GM12878 (cell line): ENCODE results near the gene GARIN5B. TPM values are rescaled to one million over a fixed set of nuclear protein-coding genes. Genes with fewer than 3 reads are reported as not detected.

Experiments used
- ATAC-seq: fragments of 200-7000 bp; cut with Tn5 transposase; 3 replicates; pipeline ENCODE4 v1.9.1; 2020; ENCODE audit warnings: mild to moderate bottlenecking, moderate library complexity
- BruUV-seq: library from RNA; stranded (reverse); fragments of 400-500 nt; replicated peaks from 2 replicates; lab custom pipeline; 2021; lab: Mats Ljungman, UMichigan
- CTCF ChIA-PET: fragments of 300-600 bp; sonication (Branson Sonifier 250); formaldehyde crosslinking; extraction: SDS; loops from one replicate; lab custom pipeline; 2021; ENCODE audit warnings: inconsistent platforms; lab: Yijun Ruan, JAX
- POLR2A ChIA-PET: fragments of 350-600 bp; formaldehyde crosslinking; extraction: SDS; loops from one replicate; lab custom pipeline; 2021; ENCODE audit warnings: inconsistent platforms; lab: Charles Lee
- RAD21 ChIA-PET: fragments of 300-600 bp; sonication (Branson Sonifier 250); formaldehyde crosslinking; loops from one replicate; lab custom pipeline; 2023; ENCODE audit warnings: antibody characterized with exemption; ENCODE audit not compliant: unreplicated experiment; lab: Charles Lee
- SMC1A ChIA-PET: fragments of 300-600 bp; sonication (Branson Sonifier 250); formaldehyde crosslinking; loops from one replicate; lab custom pipeline; 2023; ENCODE audit not compliant: unreplicated experiment, uncharacterized antibody; lab: Charles Lee
- DNase-seq: peaks from one replicate; pipeline ENCODE4 v3.0.0-alpha.2; 2011; ENCODE audit warnings: low read depth, low spot score
- FAIRE-seq: peaks from 3 replicates; lab custom pipeline; 2011; peaks lifted over from hg19 to GRCh38; lab: Jason Lieb, UNC
- H2AFZ ChIP-seq: 2 replicates; pipeline ENCODE4 v1.6.0; 2011; ENCODE audit warnings: low read depth, low read length, control low read depth; ENCODE audit not compliant: control insufficient read depth
- H3K27ac ChIP-seq: 2 replicates; pipeline ENCODE4 v1.5.1; 2011; ENCODE audit warnings: control low read depth; ENCODE audit not compliant: control insufficient read depth, insufficient read depth
- H3K27me3 ChIP-seq, 2 experiments: replicated peaks in 1 of 2; 2 replicates each; pipeline versions ENCODE4 v1.6.0 to v1.6.1; 2011; ENCODE audit warnings: low read length in 1 of 2; ENCODE audit not compliant: control insufficient read depth in 2 of 2, insufficient read depth in 2 of 2
- H3K36me3 ChIP-seq, 2 experiments: 2 replicates each; pipeline ENCODE4 v1.5.1; 2011; ENCODE audit warnings: low read length in 1 of 2; ENCODE audit not compliant: control insufficient read depth in 2 of 2, insufficient read depth in 2 of 2
- H3K4me1 ChIP-seq: 2 replicates; pipeline ENCODE4 v1.6.1; 2011; ENCODE audit warnings: mild to moderate bottlenecking, low read length, moderate library complexity, mixed read lengths; ENCODE audit not compliant: control insufficient read depth, insufficient read depth
- H3K4me2 ChIP-seq: 2 replicates; pipeline ENCODE4 v1.6.0; 2011; ENCODE audit warnings: control low read depth; ENCODE audit not compliant: control insufficient read depth, insufficient read depth
- H3K4me3 ChIP-seq: fragments of 200-600 bp; sonication (generic); 2 replicates; pipeline ENCODE4 v1.5.1; 2016
- H3K79me2 ChIP-seq: 2 replicates; pipeline ENCODE4 v1.6.0; 2011; ENCODE audit warnings: low read length; ENCODE audit not compliant: control insufficient read depth, insufficient read depth
- H3K9ac ChIP-seq: 2 replicates; pipeline ENCODE4 v1.8.0; 2011; ENCODE audit warnings: low read length, control low read depth, mixed read lengths; ENCODE audit not compliant: control insufficient read depth, insufficient read depth
- H3K9me3 ChIP-seq: replicated peaks from 3 replicates; pipeline ENCODE4 v1.5.1; 2011; ENCODE audit warnings: mild to moderate bottlenecking, low read length; ENCODE audit not compliant: control insufficient read depth, insufficient read depth
- H4K20me1 ChIP-seq: 2 replicates; pipeline ENCODE4 v1.6.0; 2011; ENCODE audit not compliant: control insufficient read depth, insufficient read depth
- BRCA1 ChIP-seq: IDR thresholded peaks from 2 replicates; pipeline ENCODE4 v1.6.1; 2011; ENCODE audit warnings: low read depth, low read length, improper control_type of control experiment
- CBFB ChIP-seq: IDR thresholded peaks from 2 replicates; pipeline ENCODE4 v1.6.1; 2016; ENCODE audit warnings: antibody characterized with exemption, low read depth
- CHD1 ChIP-seq: IDR thresholded peaks from 2 replicates; pipeline ENCODE4 v1.6.1; 2012; ENCODE audit warnings: low read depth, low read length, improper control_type of control experiment
- CTCF ChIP-seq, 3 experiments: IDR thresholded peaks in 2 of 3; conservative IDR thresholded peaks in 1 of 3; 2 replicates each; pipeline ENCODE4 v1.5.1; 2011; ENCODE audit warnings: low read depth in 3 of 3, low read length in 3 of 3, mild to moderate bottlenecking in 3 of 3, control low read depth in 2 of 3, moderate library complexity in 2 of 3, inconsistent platforms in 1 of 3, mixed read lengths in 1 of 3; ENCODE audit not compliant: control insufficient read depth in 2 of 3, insufficient read depth in 1 of 3; ENCODE audit errors: extremely low read depth in 1 of 3
- HDGF ChIP-seq: fragments of 450-650 bp; IDR thresholded peaks from 2 replicates; pipeline ENCODE4 v1.6.1; 2016; ENCODE audit warnings: antibody characterized with exemption
- HSF1 ChIP-seq: fragments of 150-350 bp; IDR thresholded peaks from 2 replicates; pipeline ENCODE4 v1.6.1; 2014; ENCODE audit warnings: mild to moderate bottlenecking, low read depth, low read length
- IKZF2 ChIP-seq, 2 experiments: fragments of 450-650 bp; IDR thresholded peaks; 2 replicates each; pipeline ENCODE4 v1.6.1; 2017; ENCODE audit warnings: mild to moderate bottlenecking in 2 of 2, moderate library complexity in 2 of 2
- NFYB ChIP-seq: IDR thresholded peaks from 2 replicates; pipeline ENCODE4 v1.6.1; 2011; ENCODE audit warnings: low read depth, mild to moderate bottlenecking, low read length, improper control_type of control experiment, moderate library complexity; ENCODE audit not compliant: insufficient read depth
- NR2C1 ChIP-seq: fragments of 450-650 bp; IDR thresholded peaks from 2 replicates; pipeline ENCODE4 v1.6.1; 2017; ENCODE audit warnings: antibody characterized with exemption, mild to moderate bottlenecking, moderate library complexity
- POLR2AphosphoS2 ChIP-seq: IDR thresholded peaks from 2 replicates; pipeline ENCODE4 v1.6.1; 2011; ENCODE audit warnings: low read depth, mild to moderate bottlenecking, low read length, improper control_type of control experiment, moderate library complexity
- RAD51 ChIP-seq: fragments of 450-650 bp; IDR thresholded peaks from 2 replicates; pipeline ENCODE4 v1.6.1; 2016; ENCODE audit warnings: moderate library complexity, mild to moderate bottlenecking, inconsistent platforms
- RELB ChIP-seq: fragments of 450-650 bp; IDR thresholded peaks from 2 replicates; pipeline ENCODE4 v1.6.1; 2017; ENCODE audit warnings: low read depth, mild to moderate bottlenecking, moderate library complexity
- SREBF2 ChIP-seq: IDR thresholded peaks from 2 replicates; pipeline ENCODE4 v1.6.1; 2012; ENCODE audit warnings: mild to moderate bottlenecking, low read length
- TARDBP ChIP-seq: IDR thresholded peaks from 2 replicates; pipeline ENCODE4 v1.6.1; 2016; ENCODE audit warnings: borderline replicate concordance
- TBL1XR1 ChIP-seq: IDR thresholded peaks from 2 replicates; pipeline ENCODE4 v1.6.1; 2012; ENCODE audit warnings: low read depth, low read length, improper control_type of control experiment
- ZBTB33 ChIP-seq: fragments of 450-650 bp; IDR thresholded peaks from 2 replicates; pipeline ENCODE4 v1.6.1; 2017; ENCODE audit warnings: mild to moderate bottlenecking
- ZNF24 ChIP-seq: fragments of 450-650 bp; IDR thresholded peaks from 2 replicates; pipeline ENCODE4 v1.6.1; 2017; ENCODE audit warnings: antibody characterized with exemption, mild to moderate bottlenecking
- ZZZ3 ChIP-seq: IDR thresholded peaks from 2 replicates; pipeline ENCODE4 v1.6.1; 2011; ENCODE audit warnings: low read depth; ENCODE audit not compliant: control insufficient read depth, insufficient read length
- WGBS: methylation state at CpG from one replicate; pipeline ENCODE4 v1.1.6; 2016; ENCODE audit warnings: low lambda C conversion rate; ENCODE audit not compliant: insufficient replicate concordance, insufficient coverage; ENCODE audit errors: missing lambda C conversion rate; 5-methylcytosine and 5-hydroxymethylcytosine counted together
- in situ Hi-C: fragments of 300-500 bp; cut with MboI; formaldehyde crosslinking; loops from 9 replicates; pipeline ENCODE4 v1.14.3; 2018; ENCODE audit warnings: mixed read lengths
- intact Hi-C: fragments of 100-400 bp; cut with micrococcal nuclease; formaldehyde crosslinking; loops from one replicate; pipeline ENCODE4 v1.14.2; 2022; ENCODE audit not compliant: unreplicated experiment
- polyA plus RNA-seq, 11 experiments: library from polyadenylated mRNA; depleted of rRNA in 4 of 11; unstranded in 6 of 11; stranded (reverse) in 5 of 11; fragments of >200 nt; fragmentation: Nextera tagmentation in 4 of 11; fragmentation: Illumina TruSeq in 1 of 11; extraction: Ambion mirVana in 4 of 11; extraction: Trizol in 1 of 11; gene quantifications; 1 replicate in 1 of 11; 2 replicates in 10 of 11; pipeline versions ENCODE4 v1.2.1 to v1.2.3, GENCODE V29; 2011 to 2016; ENCODE audit warnings: inconsistent platforms in 2 of 11, missing spikeins in 2 of 11, low read depth in 1 of 11
- total RNA-seq, 4 experiments: library from RNA; depleted of rRNA in 3 of 4; stranded (reverse); fragments of >200 nt in 3 of 4; fragmentation: Illumina TruSeq in 1 of 4; extraction: Trizol in 1 of 4; gene quantifications; 2 replicates each; pipeline versions ENCODE4 v1.2.1 to v1.2.3, GENCODE V29; 2013 to 2021

GARIN5B gene
- total and polyA plus RNA-seq, 10 of the 15 experiments (the other 5 are each of a cell fraction or from before 2014, with no cell fraction given): not detected

- peak overlapping the region; percentile 99 for H3K4me2 ChIP-seq
- intact Hi-C loops (no loop called here), in situ Hi-C loops (no loop called here)
- H3K4me1 ChIP-seq: peaks cover 10% of the 10 kb centered on the region
- DNase-seq: no peak
- H3K36me3 ChIP-seq: no peaks in the 10 kb centered on the region
- no peaks in the 10 kb centered on the region for H4K20me1 ChIP-seq
- ChIA-PET CTCF (interaction anchor here (0.6 to 1.0 kb wide), 4 partner anchors 24 to 113 kb away, joined by 3 read pairs; partner anchors contain the start of gene TMEM238), SMC1A (no interaction called here), RAD21 (no interaction called here), POLR2A (interaction anchor here (0.7 to 1.8 kb wide), 4 partner anchors 42 to 136 kb away, joined by 3 to 5 read pairs (median 4); partner anchors contain the start of genes TMEM238 and ZNF628)
- FAIRE-seq: no peak
- H3K9me3 ChIP-seq: no peaks in the 10 kb centered on the region
- peak overlapping the region; percentile 93 for H3K9ac ChIP-seq
- peak overlapping the region; percentile 10; the same call in 1 of the 2 replicates for H2AFZ ChIP-seq
- no peak for ATAC-seq
- H3K79me2 ChIP-seq: peaks cover 7% of the 10 kb centered on the region
- H3K27ac ChIP-seq: peak overlapping the region; percentile 51; the same call in 1 of the 2 replicates
- H3K27me3 ChIP-seq: no peaks in the 10 kb centered on the region; a peak in 1 of 4 replicates
- peak overlapping the region; percentile 85 for H3K4me3 ChIP-seq
- no TSS peak for BruUV-seq
- 2% methylated on average over 17 of the region's 24 CpGs for WGBS
- TF ChIP-seq IKZF2 (IDR thresholded peaks at IDR 0.05) (peak; percentile 10 to 32; a peak in 1 of 4 replicates), CBFB (no peak), CTCF (IDR thresholded peaks at IDR 0.05 in 2 of 3, conservative IDR thresholded peaks at IDR 0.05 in 1 of 3; ENCODE audit: control insufficient read depth in 2 of 3, extremely low read depth in 1 of 3, insufficient read depth in 1 of 3, low read depth in 3 of 3, low read length in 3 of 3) (peak; percentile 21 to 27 (median 23); a peak in 4 of 6 replicates), RAD51 (no peak), ZZZ3 (no peak), HDGF (0 out of 2 replicates have a peak, but pooled peaks have one; percentile 21), ZBTB33 (no peak), RELB (no peak), SREBF2 (no peak), HSF1 (no peak), BRCA1 (no peak), NFYB (no peak), NR2C1 (no peak), TBL1XR1 (no peak), CHD1 (0 out of 2 replicates have a peak, but pooled peaks have one; percentile 43), TARDBP (no peak), ZNF24 (no peak), POLR2AphosphoS2 (no peak)
Measured at GRCh38 chr19:55340784-55341147, 22.3 kb downstream of the GARIN5B start.
